Measurements from ENCODE around the gene PTPN13. TPM values are rescaled to one million over a fixed set of nuclear protein-coding genes. Genes with fewer than 3 reads are reported as not detected.

PTPN13 gene
- total and polyA plus RNA-seq, 4 donors = 0.36 to 3.2 (median 1.2) TPM

DNA sequence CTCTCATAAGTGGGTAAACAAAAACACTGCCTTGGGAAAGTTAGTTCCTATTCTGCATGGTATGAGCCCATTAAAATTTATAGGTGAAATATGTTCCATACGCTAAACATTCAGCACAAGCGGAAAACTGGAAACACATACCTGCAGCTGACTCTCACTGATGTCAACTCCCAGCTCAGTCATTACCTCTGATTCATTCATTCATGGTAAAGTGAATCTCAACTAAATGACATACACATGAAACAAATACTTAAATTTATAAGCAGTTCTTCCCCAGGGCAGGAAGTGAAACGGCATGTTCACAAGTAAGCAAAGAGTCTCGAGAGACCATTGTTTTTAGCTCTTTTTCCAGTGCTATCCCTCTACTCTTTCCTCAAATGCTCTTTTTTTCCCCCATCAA is 253.5 kb downstream of the PTPN13 start (continued):
- TF ChIP-seq REST (IDR thresholded peaks at IDR 0.05) = no peak
- TF ChIP-seq FOXA2 (IDR thresholded peaks at IDR 0.05) = no peak
- no peak for TF ChIP-seq SP1 (IDR thresholded peaks at IDR 0.05)
- no peak for TF ChIP-seq HNF4A (conservative IDR thresholded peaks at IDR 0.05)

- H3K36me3 ChIP-seq (ENCODE audit: control insufficient read depth in 4 of 4, insufficient read depth in 3 of 4, low read depth in 1 of 4, low read length in 3 of 4) = no peaks in the 10 kb centered on the region
- 76% methylated on average over 7 of the region's 7 CpGs for WGBS
- no peaks in the 10 kb centered on the region for H3K4me1 ChIP-seq (ENCODE audit: control insufficient read depth in 4 of 4, insufficient read depth in 4 of 4, low read length in 3 of 4)
- H3K27me3 ChIP-seq (ENCODE audit: control insufficient read depth in 4 of 4, insufficient read depth in 4 of 4, low read length in 3 of 4) = no peaks in the 10 kb centered on the region
- H3K9me3 ChIP-seq (ENCODE audit: control insufficient read depth in 4 of 4, low read length in 3 of 4) = no peaks in the 10 kb centered on the region
- no peak overlapping the region for H3K27ac ChIP-seq (ENCODE audit: low read depth in 1 of 2, low read length in 2 of 2)
- no peak for DNase-seq (ENCODE audit: low spot score)
- H3K9ac ChIP-seq (ENCODE audit: low read depth in 1 of 2, low read length in 2 of 2) = no peak overlapping the region
- TF ChIP-seq HNF4A (conservative IDR thresholded peaks at IDR 0.05) = no peak
- no peak for TF ChIP-seq ZBTB33 (IDR thresholded peaks at IDR 0.05)
- TF ChIP-seq YY1 (IDR thresholded peaks at IDR 0.05) = no peak
- TF ChIP-seq, protein P1, sequence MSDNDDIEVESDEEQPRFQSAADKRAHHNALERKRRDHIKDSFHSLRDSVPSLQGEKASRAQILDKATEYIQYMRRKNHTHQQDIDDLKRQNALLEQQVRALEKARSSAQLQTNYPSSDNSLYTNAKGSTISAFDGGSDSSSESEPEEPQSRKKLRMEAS (IDR thresholded peaks at IDR 0.05) = no peak
- no peak for TF ChIP-seq RAD21 (IDR thresholded peaks at IDR 0.05)
- TF ChIP-seq, protein P2, sequence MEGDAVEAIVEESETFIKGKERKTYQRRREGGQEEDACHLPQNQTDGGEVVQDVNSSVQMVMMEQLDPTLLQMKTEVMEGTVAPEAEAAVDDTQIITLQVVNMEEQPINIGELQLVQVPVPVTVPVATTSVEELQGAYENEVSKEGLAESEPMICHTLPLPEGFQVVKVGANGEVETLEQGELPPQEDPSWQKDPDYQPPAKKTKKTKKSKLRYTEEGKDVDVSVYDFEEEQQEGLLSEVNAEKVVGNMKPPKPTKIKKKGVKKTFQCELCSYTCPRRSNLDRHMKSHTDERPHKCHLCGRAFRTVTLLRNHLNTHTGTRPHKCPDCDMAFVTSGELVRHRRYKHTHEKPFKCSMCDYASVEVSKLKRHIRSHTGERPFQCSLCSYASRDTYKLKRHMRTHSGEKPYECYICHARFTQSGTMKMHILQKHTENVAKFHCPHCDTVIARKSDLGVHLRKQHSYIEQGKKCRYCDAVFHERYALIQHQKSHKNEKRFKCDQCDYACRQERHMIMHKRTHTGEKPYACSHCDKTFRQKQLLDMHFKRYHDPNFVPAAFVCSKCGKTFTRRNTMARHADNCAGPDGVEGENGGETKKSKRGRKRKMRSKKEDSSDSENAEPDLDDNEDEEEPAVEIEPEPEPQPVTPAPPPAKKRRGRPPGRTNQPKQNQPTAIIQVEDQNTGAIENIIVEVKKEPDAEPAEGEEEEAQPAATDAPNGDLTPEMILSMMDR (IDR thresholded peaks at IDR 0.05; ENCODE audit: low read depth, low read length, missing input control) = no peak
- TF ChIP-seq JUND (IDR thresholded peaks at IDR 0.05) = no peak
- TF ChIP-seq HNF4G (IDR thresholded peaks at IDR 0.05) = no peak
- TF ChIP-seq NR2F2 (IDR thresholded peaks at IDR 0.05) = no peak
- no peak for TF ChIP-seq FOXA1 (IDR thresholded peaks at IDR 0.05)
- TF ChIP-seq EGR1 (IDR thresholded peaks at IDR 0.05; ENCODE audit: low read depth in 2 of 2) = no peak
- TF ChIP-seq REST (IDR thresholded peaks at IDR 0.05) = no peak
- TF ChIP-seq TAF1 (conservative IDR thresholded peaks at IDR 0.05) = no peak
- H3K4me3 ChIP-seq (ENCODE audit: low read depth in 1 of 3, low read length in 3 of 3) = no peak overlapping the region
These were observed 254.0 kb downstream of the PTPN13 start for GRCh38 chr4:86848136-86848535.

All from liver (tissue), 9 donors.